ENCODE data around the gene CABCOCO1.
"Not testable (repeated sequence)": the region's sequence is repeated elsewhere in the genome, so short reads cannot be mapped to it uniquely, and the experiment has no call there.

Gene CABCOCO1

DNA sequence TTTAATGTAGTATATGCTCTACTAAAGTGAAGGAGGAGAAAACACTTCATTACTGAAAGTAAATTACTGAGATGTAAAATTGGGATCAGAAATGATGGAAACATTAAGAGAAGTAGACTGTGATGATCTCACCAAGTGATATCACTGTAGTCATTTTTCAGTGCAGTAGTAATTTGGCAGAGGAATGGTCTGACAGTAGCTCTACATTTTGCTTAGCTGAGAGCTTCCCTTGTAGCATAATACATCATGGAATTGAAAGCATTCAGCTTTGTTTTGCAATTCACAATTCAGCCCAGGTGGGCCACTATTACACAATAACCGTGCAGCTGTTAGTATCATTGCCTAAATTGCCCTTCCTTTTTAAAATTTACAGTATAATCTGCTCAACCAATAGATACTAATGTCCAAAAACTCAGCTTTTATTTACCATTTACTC, 19.4 kb upstream of the CABCOCO1 start:
- DNase-seq, result no peak

DNA sequence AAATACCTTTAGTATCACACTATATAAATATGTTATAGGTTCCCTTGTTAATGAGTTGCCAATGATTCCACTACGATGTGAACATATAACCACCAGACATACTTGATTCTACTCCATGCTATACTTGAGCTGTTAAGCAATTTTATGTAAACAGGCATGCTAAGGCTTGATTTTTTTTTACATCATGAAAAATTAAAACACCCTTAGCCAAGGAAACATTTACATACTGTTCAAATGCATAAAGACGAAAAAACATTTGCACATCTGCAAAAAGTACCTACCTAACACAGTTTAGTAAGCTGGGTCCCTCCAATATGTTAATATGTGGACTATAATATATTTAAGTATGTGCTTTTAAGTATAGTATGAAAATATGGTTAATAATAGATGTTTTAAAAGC, 9.0 kb upstream of the CABCOCO1 start:
- DNase-seq, result no peak

DNA sequence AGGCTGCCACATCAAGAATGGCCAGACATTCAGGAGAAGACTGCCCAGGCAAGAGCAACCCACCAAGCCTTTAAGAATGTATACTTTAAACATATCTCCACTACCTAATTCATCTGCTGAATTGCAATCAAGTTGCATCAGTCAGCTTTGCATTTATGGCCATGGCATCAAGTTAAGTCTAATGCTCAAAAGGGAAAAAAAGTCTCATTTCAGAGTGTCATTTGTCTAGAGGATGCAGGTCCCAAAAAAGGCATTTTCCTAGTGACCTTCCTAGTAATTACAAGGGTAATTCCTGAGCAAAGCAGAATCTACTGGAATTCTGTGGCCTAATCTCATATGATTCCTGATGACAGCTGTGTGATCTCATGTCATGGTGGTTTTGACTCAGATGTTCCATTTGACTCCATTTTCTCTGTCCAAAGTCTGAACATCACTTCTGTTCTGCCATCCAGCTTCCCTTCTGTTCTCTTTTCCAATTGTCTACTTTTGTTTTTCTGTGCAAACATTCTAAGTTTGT, 7.3 kb upstream of the CABCOCO1 start:
- no peak for DNase-seq

DNA sequence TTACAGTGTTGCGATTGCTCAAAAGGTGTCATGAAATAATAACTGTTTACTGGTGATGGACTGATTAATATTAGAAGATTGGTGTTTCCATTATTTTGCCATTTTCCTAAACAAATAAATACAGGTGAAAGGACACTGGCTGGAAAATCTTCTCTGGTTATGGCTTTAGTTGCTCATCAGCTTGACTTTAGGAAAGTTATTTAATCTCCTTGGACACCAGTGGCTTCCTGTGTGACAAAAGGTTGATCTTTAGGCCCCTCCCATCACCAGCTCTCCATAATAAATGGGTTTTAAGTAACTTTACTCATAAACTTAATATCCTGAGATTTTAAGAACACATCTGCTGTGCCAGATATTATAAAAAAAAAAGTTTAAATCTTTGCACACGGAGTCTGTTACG, 737 bp downstream of the CABCOCO1 start:
- DNase-seq, result no peak

DNA sequence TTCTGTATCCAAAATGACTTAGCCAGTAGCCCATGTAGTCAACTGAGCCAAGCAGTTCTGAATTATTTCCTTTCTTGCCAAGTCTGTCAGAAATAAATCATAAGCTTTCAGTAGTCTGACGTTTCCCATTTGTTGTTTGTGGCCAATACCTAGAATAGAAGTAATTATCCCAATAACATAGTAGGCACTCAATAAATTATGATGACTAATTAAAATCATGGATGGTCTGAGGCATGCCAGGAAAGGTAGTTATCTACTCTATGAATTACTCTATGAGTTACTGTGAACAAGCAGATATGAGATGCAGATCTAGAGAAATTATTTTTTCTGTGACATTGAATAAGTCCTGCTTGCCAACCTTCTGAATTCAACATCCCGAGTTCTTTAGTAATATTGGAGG, 2.3 kb downstream of the CABCOCO1 start:
- DNase-seq, result no peak

DNA sequence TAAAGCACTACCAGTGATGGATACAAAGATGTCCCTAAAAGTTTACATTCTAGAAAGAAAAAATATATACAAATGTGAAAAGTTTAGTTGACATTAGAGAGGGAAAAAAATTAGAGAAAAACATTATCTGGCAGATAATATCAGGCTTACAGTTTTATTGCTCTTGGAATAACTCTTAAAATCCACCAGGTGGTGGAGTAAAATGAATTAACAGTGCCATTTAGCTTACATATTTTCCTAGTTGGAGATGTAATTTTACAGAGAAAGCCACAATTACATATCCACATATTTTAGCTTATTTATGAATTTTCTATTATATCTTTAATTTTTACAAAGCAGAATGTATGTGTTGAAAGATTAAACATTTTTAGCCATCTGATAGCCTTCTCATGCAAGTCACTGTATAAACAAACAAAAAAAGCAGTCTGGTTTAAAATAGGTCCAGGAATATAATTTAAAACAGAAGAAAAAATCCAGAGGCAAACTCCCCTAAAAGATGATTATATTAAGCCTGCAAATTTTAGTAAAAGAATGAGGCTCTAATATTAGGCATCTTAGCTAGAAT, 6.5 kb downstream of the CABCOCO1 start:
- no peak for DNase-seq

DNA sequence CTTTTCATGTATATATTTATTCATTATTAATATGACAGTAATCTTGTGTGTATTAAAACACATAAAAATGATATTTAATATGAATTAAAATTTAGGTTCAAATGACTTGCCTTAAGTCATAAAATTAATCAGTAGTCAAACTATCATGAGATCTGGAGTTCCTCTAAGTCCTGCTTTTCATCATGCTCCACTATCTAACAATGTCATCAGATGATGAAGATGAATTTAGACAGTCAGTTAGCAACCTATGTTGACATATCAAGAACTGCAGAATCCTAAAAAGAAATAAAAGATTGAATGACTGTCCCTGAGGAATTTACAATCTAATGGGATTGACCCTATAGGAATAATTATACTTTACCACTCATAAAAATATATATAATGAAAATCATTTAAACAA, 7.1 kb downstream of the CABCOCO1 start:
- no peak for DNase-seq

DNA sequence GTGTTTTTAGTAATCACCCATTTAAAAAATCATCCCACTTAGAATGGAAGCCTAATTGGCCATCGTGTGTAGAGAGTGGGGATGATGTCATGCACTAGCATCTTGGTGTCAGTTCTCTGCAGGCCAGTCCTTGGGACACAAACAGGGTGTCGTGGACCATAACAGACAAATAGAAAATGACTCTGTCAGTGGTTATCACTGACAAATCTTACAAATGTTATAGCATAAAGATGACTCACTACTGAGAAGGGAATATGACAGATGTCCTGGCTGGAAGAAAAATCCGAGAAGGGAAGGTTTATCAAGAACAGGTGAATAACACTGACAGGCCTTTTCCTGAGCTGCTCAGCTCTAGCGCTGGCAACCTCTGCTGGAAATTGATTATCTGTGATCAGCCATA, 10.6 kb downstream of the CABCOCO1 start:
- no peak for DNase-seq

DNA sequence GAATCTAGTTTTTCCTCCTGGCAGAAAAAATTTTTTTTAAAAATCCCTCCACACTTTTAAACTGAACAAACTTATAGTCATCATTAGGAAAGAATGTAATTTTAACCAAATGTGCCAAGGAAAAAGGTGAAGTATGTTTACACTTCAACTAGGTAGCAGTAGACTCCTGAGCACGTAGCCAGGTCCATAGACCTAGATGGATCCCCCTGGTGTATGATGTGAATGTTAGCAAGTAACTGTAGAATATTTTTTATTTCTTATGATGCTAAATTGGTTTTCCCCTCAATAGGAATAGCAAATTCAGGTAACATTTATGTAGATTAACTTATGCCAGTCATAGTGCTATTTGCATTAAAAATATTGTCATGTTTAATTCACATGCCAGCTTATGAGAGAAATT, 19.6 kb downstream of the CABCOCO1 start:
- no peak for DNase-seq

DNA sequence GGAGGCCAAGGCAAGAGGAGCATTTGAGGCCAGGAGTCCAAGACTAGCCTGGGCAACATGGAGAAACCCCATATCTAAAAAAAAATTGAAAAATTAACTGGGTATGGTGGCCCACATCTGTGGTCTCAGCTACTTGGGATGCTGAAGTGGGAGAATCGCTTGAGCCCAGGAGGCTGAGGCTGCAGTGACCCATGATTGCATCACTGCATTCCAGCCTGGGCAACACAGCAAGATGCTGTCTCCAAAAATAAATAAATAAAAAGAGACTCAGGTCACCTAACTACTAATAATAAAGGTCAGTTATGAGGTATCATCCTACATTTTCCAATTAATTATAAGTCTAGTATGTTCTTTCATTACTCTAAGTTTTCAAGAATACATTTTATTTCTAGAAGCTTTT, 20.6 kb downstream of the CABCOCO1 start:
- DNase-seq, result no peak

DNA sequence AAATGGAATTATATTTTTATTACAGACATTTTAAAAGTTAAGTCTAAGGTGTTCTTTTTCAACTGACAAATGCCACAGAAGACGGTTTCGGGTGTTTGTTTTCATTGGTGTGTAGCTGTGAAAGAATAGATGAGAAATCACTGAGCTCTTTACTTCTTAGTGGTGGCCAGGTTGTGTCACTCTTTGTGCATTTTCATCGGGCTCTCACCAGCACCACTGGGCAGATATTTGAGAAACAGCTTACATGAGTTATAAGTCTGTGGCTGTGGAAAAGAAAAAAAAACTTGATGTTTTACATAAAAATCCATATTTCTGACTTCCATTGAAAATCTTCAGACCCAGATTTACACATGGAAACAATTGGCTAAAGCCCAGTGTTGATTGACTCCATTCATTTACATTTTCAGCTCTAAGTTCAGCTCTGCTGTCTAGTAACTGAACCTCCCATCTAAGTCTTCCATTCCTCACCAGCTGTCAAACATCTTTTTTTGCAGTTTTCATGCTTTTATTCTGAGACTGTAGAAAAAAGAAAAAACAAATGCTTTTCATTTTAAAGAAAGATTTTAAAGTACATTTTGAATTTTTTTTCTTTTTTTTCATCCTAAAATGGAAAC, 22.3 kb downstream of the CABCOCO1 start:
- no peak for DNase-seq

DNA sequence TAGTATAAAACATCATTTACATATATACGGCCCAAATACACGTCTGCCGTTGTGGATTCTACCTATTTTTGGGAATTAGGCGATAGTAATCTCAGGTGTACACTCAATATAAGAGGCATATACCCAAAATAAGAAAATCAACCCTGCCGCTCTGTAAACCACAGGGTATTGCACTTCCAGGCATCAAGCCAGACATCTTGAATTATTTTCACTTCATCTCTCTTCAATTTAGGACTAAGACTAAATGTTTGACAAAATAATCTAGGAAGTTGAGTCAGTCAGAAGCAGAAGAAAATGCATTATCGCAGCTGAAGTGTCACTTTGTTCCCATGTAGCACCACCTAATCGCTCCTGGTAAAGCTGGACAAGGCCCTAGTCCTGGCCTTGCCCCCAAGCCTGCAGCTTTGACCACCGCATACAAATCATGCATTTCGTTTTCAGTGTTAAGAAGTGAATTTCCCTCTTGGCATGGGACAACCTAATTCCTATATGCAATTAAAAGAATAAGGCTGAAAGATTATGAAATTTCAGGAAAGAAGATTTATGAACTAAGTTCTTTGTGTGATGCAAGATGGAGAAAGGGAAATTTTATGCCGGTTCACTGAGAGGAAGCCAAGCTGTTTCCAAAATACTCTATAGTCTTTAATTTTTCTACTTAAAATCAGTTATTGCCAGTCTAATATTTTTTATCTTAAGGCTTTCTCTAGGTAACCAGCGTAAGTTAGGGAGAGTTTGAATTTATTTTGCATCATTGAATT, 26.0 kb downstream of the CABCOCO1 start:
- peak; percentile 4 for DNase-seq

DNA sequence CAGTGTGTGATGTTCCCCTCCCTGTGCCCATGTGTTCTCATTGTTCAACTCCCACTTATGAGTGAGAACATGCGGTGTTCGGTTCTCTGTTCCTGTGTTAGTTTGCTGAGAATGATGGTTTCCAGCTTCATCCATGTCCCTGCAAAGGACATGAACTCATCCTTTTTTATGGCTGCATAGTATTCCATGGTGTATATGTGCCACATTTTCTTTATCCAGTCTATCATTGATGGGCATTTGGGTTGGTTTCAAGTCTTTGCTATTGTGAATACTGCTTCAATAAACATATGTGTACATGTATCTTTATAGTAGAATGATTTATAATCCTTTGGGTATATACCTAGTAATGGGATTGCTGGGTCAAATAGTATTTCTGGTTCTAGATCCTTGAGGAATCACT, 28.9 kb downstream of the CABCOCO1 start:
- DNase-seq, result not testable (repeated sequence)

DNA sequence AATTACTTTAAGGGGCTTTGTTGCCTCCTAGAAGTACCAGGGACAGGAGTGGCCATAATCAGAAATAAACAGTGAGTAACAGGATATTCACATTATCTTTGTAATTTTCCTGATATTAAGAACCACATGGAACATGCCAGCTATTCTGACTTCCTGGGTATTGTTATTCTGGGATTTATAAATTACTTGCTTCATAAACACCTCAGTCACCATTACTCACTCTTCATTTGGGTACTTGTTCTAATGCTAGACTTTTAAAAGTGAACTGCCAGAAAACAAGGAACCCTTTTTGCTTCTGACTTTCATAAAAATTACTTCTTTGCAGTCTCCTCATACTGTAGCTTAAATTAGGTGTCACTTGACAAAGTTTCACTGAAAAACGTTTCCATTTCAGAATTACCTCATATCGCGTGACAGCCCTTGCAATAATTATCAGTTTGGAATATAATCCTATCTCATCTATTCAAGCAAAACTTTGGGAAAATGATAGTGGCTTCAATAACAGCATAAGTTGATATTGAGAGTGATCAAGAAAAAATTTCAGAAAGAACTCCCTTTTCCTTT, 29.8 kb downstream of the CABCOCO1 start:
- no peak for DNase-seq

DNA sequence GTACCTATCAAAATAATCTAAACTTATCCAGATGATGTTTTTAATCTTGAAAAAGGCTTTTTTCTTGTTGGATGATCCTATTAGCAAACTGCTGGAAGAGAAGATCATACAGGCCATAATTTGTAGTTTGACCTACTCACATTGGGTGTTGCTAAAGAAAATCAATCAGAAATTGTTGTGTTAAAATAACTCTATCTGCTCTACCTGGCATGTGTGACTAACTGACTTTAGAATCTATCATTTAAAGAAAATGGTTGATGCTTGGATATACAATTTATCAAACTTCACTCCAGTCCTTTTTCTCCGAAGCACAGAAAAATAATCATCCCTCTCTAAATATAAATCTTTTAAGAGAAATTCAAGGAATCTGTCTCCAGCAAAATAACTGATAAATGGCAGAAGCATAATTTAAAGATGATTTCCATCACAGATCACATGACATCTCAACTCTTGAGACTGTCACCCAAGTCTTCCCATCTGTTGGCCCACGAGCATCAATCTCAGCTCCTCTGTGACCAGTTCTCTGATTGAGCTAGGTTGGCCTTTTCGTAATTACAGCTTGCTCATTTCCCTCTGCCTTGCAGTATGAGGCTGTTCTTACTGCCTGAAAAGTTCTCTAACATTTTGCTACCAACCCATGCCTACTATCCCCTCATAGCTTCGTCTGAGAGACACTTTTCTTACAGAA, 36.4 kb downstream of the CABCOCO1 start:
- no peak for DNase-seq

DNA sequence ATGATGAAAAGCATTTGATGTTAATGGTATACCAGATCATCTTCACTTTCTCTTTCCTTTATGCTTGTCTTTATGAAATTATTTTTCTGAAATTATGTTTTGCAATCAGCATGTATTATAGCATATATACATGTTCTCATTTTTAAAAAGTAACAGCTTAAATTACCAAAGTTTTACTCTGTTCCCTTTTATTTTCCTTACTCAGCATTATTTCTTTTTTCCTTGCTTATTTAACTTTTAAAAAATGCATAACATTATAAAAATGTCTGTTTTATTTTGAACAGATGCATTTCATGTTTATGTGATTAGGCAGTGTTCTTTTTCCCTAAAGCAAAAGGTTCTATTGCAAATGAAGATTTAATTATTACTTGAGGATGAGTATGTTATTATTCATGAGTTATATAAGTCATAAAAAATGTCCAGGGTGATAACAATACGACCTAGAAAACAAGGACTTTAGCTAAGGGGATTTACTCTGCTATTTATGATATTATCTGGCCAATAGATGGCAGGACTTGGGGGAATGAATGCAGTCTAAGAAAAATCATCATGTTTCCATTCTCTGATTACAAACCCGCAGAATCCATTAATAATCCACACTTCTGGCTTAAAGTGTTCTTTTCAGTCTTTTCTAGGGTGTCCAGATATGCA, 38.5 kb downstream of the CABCOCO1 start:
- peak; percentile 18 for DNase-seq

DNA sequence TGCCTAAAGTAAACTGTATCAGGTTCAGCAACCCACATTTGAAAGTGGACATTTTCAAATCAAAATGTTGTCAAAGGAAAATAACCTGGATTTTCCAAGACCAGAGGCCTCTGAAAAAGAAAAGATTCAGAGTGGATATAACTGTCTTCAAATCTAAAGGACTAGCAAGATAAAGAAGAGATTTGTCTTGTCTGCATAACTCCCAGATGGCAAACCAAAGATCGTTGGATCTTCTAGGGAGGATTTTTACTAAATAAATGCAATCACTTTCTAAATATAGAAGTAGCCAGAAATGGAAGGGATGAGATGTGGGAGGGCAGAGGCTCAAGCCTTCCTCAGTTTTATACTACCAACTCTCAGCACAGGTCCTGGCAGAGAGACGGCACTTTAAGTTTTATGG, 39.0 kb downstream of the CABCOCO1 start:
- no peak for DNase-seq

DNA sequence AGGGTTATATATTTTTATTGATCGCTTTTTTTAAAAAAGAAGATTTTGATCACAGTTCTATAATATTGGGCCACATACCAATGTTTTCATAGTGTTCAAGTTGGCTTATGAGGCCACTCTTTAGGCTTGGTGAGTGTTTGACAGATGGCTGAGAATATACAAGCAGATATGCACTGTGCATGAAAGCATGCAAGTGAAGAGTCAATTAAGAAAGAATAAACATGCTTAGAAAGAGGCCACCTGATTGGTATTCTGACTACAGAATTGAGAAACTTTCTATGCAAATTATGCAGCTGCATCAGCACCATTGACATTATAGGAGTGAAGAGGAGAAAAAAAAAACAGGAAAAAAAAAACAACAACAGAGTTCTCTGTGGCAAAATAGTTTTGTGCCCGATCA, 39.9 kb downstream of the CABCOCO1 start:
- no peak for DNase-seq

DNA sequence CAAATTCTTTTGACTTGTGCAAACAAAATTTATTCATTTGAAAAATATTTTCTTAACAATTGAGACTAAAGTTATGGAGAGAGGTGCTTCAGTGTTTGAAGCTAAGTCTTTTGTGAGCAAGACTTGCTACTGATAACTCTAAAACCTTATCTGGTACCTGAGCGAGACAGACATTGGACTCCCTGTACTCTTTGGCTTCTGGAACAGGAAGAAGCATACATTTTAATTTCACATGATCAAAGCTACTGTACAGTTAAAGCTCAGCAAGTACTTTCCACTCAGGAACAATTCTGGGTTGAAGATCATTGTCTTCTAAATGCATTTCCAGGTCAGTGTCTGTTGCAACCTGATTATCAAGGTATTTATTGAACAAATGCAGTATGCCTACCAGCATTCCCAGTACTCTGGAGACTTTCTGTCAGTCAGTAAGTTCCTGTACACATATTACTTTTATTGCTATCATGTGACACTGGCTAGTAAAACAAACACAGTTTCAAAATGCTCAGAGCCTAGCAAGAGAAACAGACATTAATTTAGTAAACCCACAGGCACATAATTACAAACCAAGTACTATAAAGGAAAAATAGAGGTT, 42.4 kb downstream of the CABCOCO1 start:
- DNase-seq, result no peak

DNA sequence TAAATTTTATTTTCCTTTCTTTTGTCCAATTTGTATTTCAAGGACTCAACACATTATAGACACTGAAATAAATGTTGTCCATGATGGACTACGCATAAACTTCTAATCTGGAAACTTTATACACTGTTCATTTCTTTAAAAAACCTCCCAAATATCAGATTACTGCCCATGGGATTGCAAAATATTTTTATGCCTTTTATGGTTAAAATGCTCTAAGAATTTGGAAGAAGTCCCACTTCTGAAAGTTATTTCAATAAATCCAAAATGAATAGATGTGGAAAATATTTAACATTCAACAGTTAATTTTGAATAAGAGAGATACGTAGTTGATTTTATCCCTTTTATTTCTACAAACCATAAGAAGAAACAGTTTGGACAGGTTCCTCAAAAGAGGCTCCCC, 46.1 kb downstream of the CABCOCO1 start:
- DNase-seq, result no peak

DNA sequence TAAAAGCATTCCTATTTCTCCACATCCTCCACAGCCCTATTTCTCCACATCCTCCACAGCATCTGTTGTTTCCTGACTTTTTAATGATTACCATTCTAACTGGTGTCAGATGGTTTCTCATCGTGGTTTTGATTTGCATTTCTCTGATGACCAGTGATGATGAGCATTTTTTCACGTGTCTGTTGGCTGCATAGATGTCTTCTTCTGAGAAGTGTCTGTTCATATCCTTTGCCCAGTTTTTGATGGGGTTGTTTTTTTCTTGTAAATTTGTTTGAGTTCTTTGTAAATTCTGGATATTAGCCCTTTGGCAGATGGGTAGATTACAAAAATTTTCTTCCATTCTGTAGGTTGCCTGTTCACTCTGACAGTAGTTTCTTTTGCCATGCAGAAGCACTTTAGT, 49.4 kb downstream of the CABCOCO1 start:
- DNase-seq, result not testable (repeated sequence)

DNA sequence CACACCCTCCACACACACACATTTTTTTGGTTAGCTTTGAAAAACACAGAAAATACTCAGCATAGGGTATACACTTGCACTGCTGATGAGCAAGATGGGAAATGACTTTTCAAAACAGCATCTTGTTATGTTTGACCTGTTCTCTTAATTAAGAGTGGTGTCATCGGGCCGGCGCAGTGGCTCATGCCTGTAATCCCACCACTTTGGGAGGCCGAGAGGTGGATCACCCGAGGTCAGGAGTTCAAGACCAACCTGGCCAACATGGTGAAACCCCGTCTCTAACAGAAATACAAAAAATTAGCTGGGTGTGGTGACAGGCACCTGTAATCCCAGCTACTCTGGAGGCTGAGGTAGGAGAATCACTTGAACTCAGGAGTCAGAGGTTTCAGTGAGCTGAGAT, 56.7 kb downstream of the CABCOCO1 start:
- not testable (repeated sequence) for DNase-seq

All from inflammatory macrophage treated with lipopolysaccharide for 4 hours (primary cell).